GM12801 (cell line): ENCODE measurements around the gene HRH2.

Experiments used
- CTCF ChIP-seq: IDR thresholded peaks from one replicate; pipeline ENCODE4 v1.5.1; 2011; ENCODE audit warnings: control low read depth; ENCODE audit not compliant: insufficient read length; ENCODE audit errors: extremely low read depth

The HRH2 gene

GRCh38 chr5:175750511-175750931, 92.7 kb downstream of the HRH2 start:
- no peak for TF ChIP-seq CTCF

GRCh38 chr5:175751369-175751768, 93.5 kb downstream of the HRH2 start:
- TF ChIP-seq CTCF: no peak

- no peak for TF ChIP-seq CTCF
Observed at GRCh38 chr5:175752826-175753535, 95.1 kb downstream of the HRH2 start.

- no peak for TF ChIP-seq CTCF
Observed at GRCh38 chr5:175753536-175754402, 95.9 kb downstream of the HRH2 start.
